HFFc6 (cell line): ENCODE results near the gene EPG5. TPM values are rescaled to one million over a fixed set of nuclear protein-coding genes. Genes with fewer than 3 reads are reported as not detected.

Experiments
- DNase-seq: peaks from one replicate; pipeline ENCODE4 v3.0.0-alpha.2; 2018
- H3K27ac Mint-ChIP-seq: 2 replicates; pipeline ENCODE4 v1.8.0; 2020; ENCODE audit warnings: mild to moderate bottlenecking, mixed read lengths
- H3K27me3 Mint-ChIP-seq: 2 replicates; pipeline ENCODE4 v1.8.0; 2021; ENCODE audit warnings: mild to moderate bottlenecking, moderate library complexity, mixed read lengths; ENCODE audit not compliant: insufficient read depth
- H3K36me3 Mint-ChIP-seq: 2 replicates; pipeline ENCODE4 v1.8.0; 2021; ENCODE audit warnings: low read depth, mixed read lengths
- H3K4me1 Mint-ChIP-seq: 2 replicates; pipeline ENCODE4 v1.8.0; 2020; ENCODE audit warnings: low read depth, mixed read lengths
- H3K4me3 Mint-ChIP-seq: 2 replicates; pipeline ENCODE4 v1.8.0; 2020; ENCODE audit warnings: mild to moderate bottlenecking, moderate library complexity, mixed read lengths
- H3K9me3 Mint-ChIP-seq: 2 replicates; pipeline ENCODE4 v1.8.0; 2020; ENCODE audit warnings: mild to moderate bottlenecking, mixed read lengths
- CTCF ChIP-seq: fragments of 200-600 bp; sonication (generic); IDR thresholded peaks from 2 replicates; pipeline ENCODE4 v1.5.0; 2021; ENCODE audit warnings: antibody characterized with exemption, mild to moderate bottlenecking
- total RNA-seq, 6 experiments: library from RNA; stranded (reverse); fragmentation: NEBNext Ultra II Directional; extraction: Animal tissue kit (Norgen Biotek cat#: 25700); gene quantifications; 2 replicates in 1 of 6; 3 replicates in 5 of 6; pipeline ENCODE4 v1.2.3, GENCODE V29; 2021

Gene EPG5
- total RNA-seq, 6 experiments from 2014 or later = 36.8 to 63.6 (median 44.5) TPM

GRCh38 chr18:45844938-45845337 is 122.2 kb downstream of the EPG5 start:
- H3K36me3 Mint-ChIP-seq = peaks cover 10% of the 10 kb centered on the region
- no peak for DNase-seq
- H3K4me1 Mint-ChIP-seq = peaks cover 24% of the 10 kb centered on the region
- peaks cover 4% of the 10 kb centered on the region; the same call in 1 of the 2 replicates for H3K27me3 Mint-ChIP-seq
- no peak for TF ChIP-seq CTCF
- no peak overlapping the region for H3K27ac Mint-ChIP-seq
- H3K9me3 Mint-ChIP-seq = no peaks in the 10 kb centered on the region
- H3K4me3 Mint-ChIP-seq = no peak overlapping the region

- no peak for DNase-seq
- TF ChIP-seq CTCF = no peak
- Mint-ChIP-seq H3K9me3 (no peaks in the 10 kb centered on the region), H3K27me3 (peaks cover 7% of the 10 kb centered on the region), H3K36me3 (no peaks in the 10 kb centered on the region; the same call in 1 of the 2 replicates), H3K27ac (no peak overlapping the region), H3K4me1 (peaks cover 33% of the 10 kb centered on the region), H3K4me3 (no peak overlapping the region)
Measured at GRCh38 chr18:45843019-45843418, 124.1 kb downstream of the EPG5 start.

- no peak overlapping the region for H3K4me3 Mint-ChIP-seq
- no peaks in the 10 kb centered on the region for H3K9me3 Mint-ChIP-seq
- no peak for DNase-seq
- H3K27ac Mint-ChIP-seq = no peak overlapping the region
- no peak for TF ChIP-seq CTCF
- H3K27me3 Mint-ChIP-seq = peaks cover 9% of the 10 kb centered on the region
- peaks cover 35% of the 10 kb centered on the region for H3K4me1 Mint-ChIP-seq
- no peaks in the 10 kb centered on the region; the same call in 1 of the 2 replicates for H3K36me3 Mint-ChIP-seq
Measured at GRCh38 chr18:45841765-45842442, 125.2 kb downstream of the EPG5 start.

GRCh38 chr18:45841060-45841764 is 125.9 kb downstream of the EPG5 start:
- no peak overlapping the region for H3K27ac Mint-ChIP-seq
- no peak for DNase-seq
- H3K4me3 Mint-ChIP-seq = no peak overlapping the region

More at GRCh38 chr18:45841060-45841764, 125.9 kb downstream of the EPG5 start:
- H3K4me1 Mint-ChIP-seq = peaks cover 37% of the 10 kb centered on the region
- no peak for TF ChIP-seq CTCF
- no peaks in the 10 kb centered on the region for H3K9me3 Mint-ChIP-seq
- H3K36me3 Mint-ChIP-seq = no peaks in the 10 kb centered on the region; the same call in 1 of the 2 replicates
- H3K27me3 Mint-ChIP-seq = peaks cover 14% of the 10 kb centered on the region
